Choroid plexus epithelial cell (primary cell): ENCODE data around the gene MYO1D.
"Not testable (repeated sequence)": the region's sequence is repeated elsewhere in the genome, so short reads cannot be mapped to it uniquely, and the experiment has no call there.

Experiments used
- DNase-seq: peaks from one replicate; pipeline ENCODE4 v3.0.0-alpha.2; 2010; ENCODE audit warnings: low read depth
- H3K4me3 ChIP-seq: 2 replicates; pipeline ENCODE4 v1.5.1; 2011; ENCODE audit warnings: low read depth, mild to moderate bottlenecking, control low read depth, low read length, moderate library complexity
- CTCF ChIP-seq: conservative IDR thresholded peaks from 2 replicates; pipeline ENCODE4 v1.5.1; 2011; ENCODE audit warnings: low read depth, mild to moderate bottlenecking, control low read depth, inconsistent platforms, low read length, moderate library complexity

Gene MYO1D

GRCh38 chr17:32648450-32648849 is 228.5 kb downstream of the MYO1D start:
- DNase-seq = no peak
- TF ChIP-seq CTCF = no peak

GRCh38 chr17:32646941-32647340 is 230.0 kb downstream of the MYO1D start:
- no peak for DNase-seq
- no peak for TF ChIP-seq CTCF

More at GRCh38 chr17:32648450-32648849, 228.5 kb downstream of the MYO1D start:
- H3K4me3 ChIP-seq = no peak overlapping the region

GRCh38 chr17:32641514-32641913 is 235.4 kb downstream of the MYO1D start:
- DNase-seq, H3K4me3 ChIP-seq: not testable (repeated sequence)

More at GRCh38 chr17:32646941-32647340, 230.0 kb downstream of the MYO1D start:
- no peak overlapping the region for H3K4me3 ChIP-seq

GRCh38 chr17:32636598-32637218 is 240.2 kb downstream of the MYO1D start:
- no peak for TF ChIP-seq CTCF
- no peak overlapping the region for H3K4me3 ChIP-seq
- no peak for DNase-seq

GRCh38 chr17:32634167-32634566 is 242.8 kb downstream of the MYO1D start:
- peak; percentile 2 for DNase-seq
- TF ChIP-seq CTCF = no peak
- no peak overlapping the region for H3K4me3 ChIP-seq

- no peak for TF ChIP-seq CTCF
- no peak overlapping the region for H3K4me3 ChIP-seq
- no peak for DNase-seq
Measured at GRCh38 chr17:32631341-32632096, 245.4 kb downstream of the MYO1D start.

- DNase-seq = no peak
- H3K4me3 ChIP-seq = no peak overlapping the region
- no peak for TF ChIP-seq CTCF
Measured at GRCh38 chr17:32629563-32630190, 247.2 kb downstream of the MYO1D start.
